AG08395 (cell line): ENCODE results near the gene TRIM74.
"Not testable (repeated sequence)": the region's sequence is repeated elsewhere in the genome, so short reads cannot be mapped to it uniquely, and the experiment has no call there.

ENCODE experiments used
- DNase-seq: peaks from one replicate; pipeline ENCODE4 v3.0.0; 2012; ENCODE audit warnings: mixed read lengths, low spot score

The TRIM74 gene

DNA sequence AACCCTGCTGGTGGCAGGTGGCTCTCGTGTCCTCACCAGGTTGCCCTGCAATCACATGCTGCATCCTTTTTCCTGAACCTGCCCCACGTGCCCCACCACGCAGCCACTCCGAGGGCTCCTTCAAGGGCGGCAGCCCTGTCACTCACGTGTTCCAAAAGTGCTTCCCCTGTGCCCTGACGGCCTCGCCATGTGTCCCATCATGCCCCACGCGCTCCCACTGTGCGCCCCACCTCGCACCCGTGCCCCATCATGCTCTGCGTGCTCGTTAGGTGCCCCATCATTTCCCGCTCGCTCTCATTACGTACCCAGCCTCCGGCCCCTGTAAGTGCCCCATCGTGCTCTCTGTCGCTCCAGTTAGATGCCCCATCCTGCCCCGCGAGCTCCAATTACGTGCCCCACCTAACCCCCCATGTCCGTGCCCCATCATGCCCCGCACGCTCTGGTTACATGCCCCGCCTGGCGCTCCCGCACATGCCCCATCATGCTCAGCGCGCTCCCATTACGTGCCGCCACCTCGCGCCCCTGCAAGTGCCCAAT is at the start of gene TRIM74:
TSS of gene TRIM74 (minus strand) at position 487 of the 537 bp plus-strand sequence. CDS start 3,309 bp downstream, outside the sequence.
- DNase-seq: not testable (repeated sequence)

DNA sequence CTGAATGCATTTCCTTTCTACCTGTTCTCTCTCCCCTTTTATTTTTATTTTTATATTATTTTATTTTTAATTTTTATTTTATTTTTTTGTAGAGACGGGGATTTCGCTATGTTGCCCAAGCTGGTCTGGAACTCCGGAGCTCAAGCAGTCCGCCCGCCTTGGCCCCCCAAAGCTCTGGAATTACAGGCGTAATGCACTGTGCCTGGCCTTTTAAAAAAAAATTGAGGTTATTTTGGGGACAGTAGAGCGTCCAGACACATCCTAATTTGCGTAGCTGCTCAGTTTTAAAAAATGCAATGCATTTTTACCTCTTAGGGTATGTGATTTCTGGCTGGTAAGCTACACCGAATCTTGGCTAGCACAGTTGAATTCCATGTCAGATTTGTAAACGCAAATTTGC is 37.2 kb upstream of the TRIM74 start:
- not testable (repeated sequence) for DNase-seq

- DNase-seq: not testable (repeated sequence)
Measured at GRCh38 chr7:73005693-73006447, 36.6 kb upstream of the TRIM74 start.

GRCh38 chr7:73005356-73005692 is 36.1 kb upstream of the TRIM74 start:
- not testable (repeated sequence) for DNase-seq

DNA sequence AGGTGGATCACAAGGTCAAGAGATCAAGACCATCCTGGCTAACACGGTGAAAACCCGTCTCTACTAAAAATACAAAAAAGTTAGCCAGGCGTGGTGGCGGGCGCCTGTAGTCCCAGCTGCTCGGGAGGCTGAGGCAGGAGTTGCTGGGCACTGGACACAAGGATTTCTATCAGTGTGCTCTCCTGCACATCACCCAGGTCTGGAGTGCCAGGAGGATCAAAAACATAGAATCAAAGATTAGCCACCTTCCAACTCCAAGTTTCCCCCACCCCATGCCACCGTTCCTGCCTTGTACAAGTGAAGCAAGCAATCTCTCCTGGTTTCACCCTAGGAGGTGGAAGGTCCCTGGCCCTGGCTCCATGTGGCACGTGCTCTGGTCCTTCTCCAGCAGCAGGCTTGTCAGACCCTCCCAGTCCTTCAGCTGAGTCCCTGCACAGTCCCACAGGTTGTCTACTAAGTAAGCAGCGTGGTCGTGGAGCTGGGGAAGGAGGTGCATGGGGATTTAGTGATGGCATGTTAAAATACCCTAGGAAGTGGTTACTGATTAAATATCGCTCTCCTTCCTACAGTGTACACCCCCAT is 28.7 kb upstream of the TRIM74 start:
- not testable (repeated sequence) for DNase-seq

- not testable (repeated sequence) for DNase-seq
Measured at GRCh38 chr7:72997447-72997846, 28.2 kb upstream of the TRIM74 start.

GRCh38 chr7:72995484-72995883 is 26.2 kb upstream of the TRIM74 start:
- DNase-seq: not testable (repeated sequence)

DNA sequence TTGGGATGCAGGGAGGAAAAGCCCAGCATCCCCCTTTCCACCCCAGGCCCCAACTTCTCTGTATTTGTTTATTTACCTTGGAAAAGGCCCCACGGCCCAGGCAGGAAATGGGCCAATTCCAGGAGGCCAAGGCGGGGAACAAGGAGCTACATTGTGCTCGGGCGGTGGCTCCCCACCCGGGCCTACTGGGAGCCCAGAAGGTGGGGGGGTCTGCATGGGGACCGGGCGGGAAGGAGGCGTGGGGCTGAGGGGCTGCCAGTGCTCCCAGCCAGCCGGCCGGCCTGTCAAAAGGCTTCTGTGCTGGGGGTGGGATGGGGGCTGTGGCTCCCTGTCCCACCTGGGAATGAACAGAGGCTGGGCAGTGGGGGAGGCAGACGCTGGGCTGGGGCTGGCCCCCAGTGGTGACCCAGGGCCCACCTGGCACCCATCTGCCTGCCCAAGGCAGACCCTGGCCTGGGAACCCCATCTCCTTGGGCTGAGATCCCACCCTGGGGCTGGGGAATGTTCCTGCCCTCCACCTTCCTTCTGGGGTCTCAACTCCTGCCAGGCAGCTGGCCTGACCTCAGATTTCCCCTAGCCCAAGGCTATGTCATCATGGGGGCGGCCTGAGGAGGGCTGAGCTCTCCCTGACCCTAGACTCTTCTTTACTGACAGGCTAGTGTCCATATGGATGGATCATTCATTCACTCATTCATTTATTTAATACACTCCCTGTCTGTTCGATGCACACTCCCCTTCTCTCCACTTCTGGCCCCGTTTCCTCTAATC is 21.1 kb upstream of the TRIM74 start:
- DNase-seq: not testable (repeated sequence)

DNA sequence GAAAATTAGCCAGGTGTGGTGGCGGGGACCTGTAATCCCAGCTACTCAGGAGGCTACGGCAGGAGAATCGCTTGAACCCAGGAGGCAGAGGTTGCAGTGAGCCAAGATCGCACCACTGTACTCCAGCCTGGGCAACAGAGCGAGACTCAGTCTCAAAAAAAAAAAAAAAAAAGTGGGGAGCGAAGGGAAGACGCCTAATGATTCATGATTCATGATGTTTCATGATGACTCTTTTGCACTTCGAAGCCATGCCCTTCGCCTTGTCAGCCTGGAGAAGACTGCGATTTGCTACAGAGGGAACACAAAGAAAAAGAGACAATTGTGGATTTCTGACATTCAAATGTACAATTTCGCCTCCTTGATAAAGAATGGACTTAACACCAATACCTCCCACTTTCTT is 12.8 kb upstream of the TRIM74 start:
- not testable (repeated sequence) for DNase-seq

DNA sequence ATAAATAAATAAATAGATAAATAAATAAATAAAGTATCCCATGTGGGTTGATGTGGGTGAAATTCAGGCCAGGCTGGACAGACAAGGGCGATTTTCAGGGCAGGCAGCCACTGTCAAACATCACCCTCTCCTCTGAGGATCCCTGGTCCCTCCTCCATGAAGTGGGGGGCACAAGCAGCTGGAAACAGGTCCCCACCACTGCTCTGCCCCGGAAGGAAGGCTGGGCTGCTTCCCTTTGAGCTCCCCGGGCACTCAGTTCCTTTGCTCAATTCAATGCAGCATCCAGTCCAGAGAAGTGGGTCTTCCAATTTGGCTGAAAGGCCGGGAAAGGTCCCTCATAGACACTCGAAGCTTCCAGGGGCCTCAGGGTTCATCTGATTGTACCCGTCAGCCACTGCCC is 11.1 kb upstream of the TRIM74 start:
- not testable (repeated sequence) for DNase-seq

DNA sequence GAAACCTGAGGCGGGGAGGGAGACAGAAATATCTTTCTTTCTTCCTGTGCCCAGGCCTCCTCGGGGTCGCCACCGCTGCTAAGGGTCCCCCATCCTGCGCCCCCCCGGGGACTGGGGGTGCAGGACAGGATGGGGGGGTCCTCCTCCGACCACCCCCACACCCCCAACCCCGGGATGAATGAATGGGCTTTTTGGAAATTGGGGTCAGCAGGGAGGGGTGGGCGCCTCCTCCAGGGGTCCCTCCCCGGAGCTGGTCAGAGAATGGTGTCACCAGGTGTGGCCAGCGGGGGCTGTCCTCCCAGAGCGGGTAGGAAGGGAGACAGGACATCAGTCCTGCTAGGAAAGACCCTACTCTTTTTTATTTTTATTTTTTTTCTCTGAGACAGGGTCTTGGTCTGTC is 7.2 kb upstream of the TRIM74 start:
- not testable (repeated sequence) for DNase-seq

GRCh38 chr7:72975656-72976286 is 6.5 kb upstream of the TRIM74 start:
- not testable (repeated sequence) for DNase-seq

DNA sequence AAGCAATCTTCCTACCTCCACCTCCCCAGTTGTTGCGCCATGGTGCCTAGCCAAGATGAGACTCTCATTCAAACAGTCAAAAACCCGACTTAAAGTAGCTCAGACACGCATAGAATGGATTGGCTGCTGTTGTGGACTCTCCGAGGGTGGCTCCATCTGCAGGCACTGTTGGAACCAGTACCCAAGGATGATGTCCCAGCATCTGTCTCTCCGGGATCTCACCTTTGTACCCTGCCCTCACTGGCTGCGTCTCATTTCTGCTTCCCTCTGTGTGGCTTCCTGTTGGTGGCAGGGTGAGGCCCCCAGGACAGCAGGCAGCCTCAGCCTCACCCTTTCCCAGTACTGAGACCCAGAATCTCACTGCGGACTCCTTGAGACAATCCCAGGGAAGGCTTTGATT is 5.5 kb upstream of the TRIM74 start:
- not testable (repeated sequence) for DNase-seq

- not testable (repeated sequence) for DNase-seq
Measured at GRCh38 chr7:72971505-72971904, 2.2 kb upstream of the TRIM74 start.

- not testable (repeated sequence) for DNase-seq
Measured at GRCh38 chr7:72969688-72970087, 422 bp upstream of the TRIM74 start.

- DNase-seq: not testable (repeated sequence)
Measured at GRCh38 chr7:72966892-72967291, 2.4 kb downstream of the TRIM74 start.

- DNase-seq: not testable (repeated sequence)
Measured at GRCh38 chr7:72965186-72965975, 3.9 kb downstream of the TRIM74 start.

DNA sequence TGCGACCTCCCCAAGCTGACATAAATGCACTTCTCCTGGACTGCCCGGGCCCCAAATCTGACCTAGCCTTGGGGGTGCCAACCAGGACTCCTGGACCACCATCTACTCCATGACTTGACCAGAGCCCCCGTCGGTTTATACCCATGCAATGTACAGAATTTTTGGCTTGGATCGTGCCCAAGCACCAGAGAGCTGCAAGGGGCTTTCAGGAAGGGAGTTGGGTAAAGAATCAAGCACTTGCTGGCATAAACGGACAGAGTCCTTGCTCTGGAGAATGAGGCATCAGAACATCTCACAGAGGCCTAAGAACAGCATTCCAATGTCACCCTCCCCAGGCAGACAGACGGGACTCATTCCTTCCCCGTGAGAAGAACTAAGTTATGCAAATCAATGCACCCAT is 6.2 kb downstream of the TRIM74 start:
- DNase-seq: not testable (repeated sequence)

GRCh38 chr7:72961346-72961650 is 8.0 kb downstream of the TRIM74 start:
- DNase-seq: not testable (repeated sequence)

DNA sequence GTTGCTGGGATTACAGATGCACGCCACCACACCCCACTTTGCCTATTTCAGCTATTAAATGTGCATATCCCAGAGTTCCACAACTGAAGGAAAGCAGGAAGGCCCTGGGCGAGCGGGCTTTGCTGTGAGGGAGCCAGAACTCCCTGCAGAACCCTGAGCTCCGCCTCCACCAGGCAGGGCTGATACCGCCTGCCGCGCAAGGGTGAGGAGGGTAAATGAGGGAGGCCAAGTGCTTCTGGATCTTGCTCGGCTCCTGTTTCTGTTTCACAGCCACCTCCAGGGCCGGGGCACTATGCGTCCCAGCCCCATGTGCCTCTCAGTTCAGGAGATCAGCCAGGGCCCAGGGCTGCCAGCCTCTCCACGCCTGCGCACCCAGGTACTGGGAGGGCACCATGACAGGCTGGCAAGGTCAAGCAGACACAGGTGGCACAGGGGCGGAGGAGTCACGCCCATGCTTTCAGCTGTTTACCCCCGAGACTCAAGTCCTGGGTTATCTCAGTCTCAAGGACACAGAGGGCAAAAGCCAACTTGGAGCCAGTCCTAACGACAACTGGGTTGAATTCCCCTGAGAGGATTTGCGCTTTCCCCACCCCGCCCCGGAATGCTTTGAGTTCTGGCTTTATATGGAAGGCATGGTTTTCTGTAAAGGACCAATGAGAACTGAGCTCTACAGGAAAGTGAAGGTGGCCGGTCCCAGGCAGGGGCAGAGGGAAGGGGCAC is 8.5 kb downstream of the TRIM74 start:
- DNase-seq: not testable (repeated sequence)

GRCh38 chr7:72960029-72960428 is 9.2 kb downstream of the TRIM74 start:
- not testable (repeated sequence) for DNase-seq
